NB4 (cell line): ENCODE data around the gene PATJ.

Experiments used
- POLR2A ChIP-seq: IDR thresholded peaks from 2 replicates; pipeline ENCODE4 v1.6.1; 2011; ENCODE audit warnings: mild to moderate bottlenecking; ENCODE audit not compliant: insufficient read length; ENCODE audit errors: extremely low read depth
- TF ChIP-seq, protein P1 (sequence below): IDR thresholded peaks from one replicate; pipeline ENCODE4 v1.5.1; 2012; ENCODE audit warnings: low read depth, low read length

DNA sequence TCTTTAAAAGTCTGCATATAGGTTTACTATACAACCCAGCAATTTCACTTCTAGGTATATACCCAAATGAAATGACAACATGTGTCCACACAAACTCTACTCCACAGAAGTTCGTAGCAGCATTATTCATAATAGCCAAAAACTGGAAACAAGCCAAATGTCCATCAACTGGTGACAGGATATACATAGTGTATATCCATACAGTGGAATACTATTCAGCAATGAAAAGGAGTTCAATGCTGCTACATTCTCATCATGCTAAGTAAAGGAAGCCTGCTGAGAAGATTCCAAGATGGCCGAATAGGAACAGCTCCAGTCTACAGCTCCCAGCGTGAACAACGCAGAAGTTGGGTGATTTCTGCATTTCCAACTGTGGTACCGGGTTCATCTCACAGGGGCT lies 200.6 kb downstream of the PATJ start:
- TF ChIP-seq, protein P1, sequence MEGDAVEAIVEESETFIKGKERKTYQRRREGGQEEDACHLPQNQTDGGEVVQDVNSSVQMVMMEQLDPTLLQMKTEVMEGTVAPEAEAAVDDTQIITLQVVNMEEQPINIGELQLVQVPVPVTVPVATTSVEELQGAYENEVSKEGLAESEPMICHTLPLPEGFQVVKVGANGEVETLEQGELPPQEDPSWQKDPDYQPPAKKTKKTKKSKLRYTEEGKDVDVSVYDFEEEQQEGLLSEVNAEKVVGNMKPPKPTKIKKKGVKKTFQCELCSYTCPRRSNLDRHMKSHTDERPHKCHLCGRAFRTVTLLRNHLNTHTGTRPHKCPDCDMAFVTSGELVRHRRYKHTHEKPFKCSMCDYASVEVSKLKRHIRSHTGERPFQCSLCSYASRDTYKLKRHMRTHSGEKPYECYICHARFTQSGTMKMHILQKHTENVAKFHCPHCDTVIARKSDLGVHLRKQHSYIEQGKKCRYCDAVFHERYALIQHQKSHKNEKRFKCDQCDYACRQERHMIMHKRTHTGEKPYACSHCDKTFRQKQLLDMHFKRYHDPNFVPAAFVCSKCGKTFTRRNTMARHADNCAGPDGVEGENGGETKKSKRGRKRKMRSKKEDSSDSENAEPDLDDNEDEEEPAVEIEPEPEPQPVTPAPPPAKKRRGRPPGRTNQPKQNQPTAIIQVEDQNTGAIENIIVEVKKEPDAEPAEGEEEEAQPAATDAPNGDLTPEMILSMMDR, result no peak
- no peak for TF ChIP-seq POLR2A
